ENCODE data around the gene GZF1. TPM values are rescaled to one million over a fixed set of nuclear protein-coding genes. Genes with fewer than 3 reads are reported as not detected.

The GZF1 gene
- total and polyA plus RNA-seq, 2 donors (not counting 1 experiment from before 2014, with no cell fraction given) = 10.8 to 21.5 TPM

GRCh38 chr20:23374441-23374840 is 12.5 kb downstream of the GZF1 start:
- Histone ChIP-seq H3K79me2 (ENCODE audit: control insufficient read depth, insufficient read depth, low read length) (peaks cover 1% of the 10 kb centered on the region), H4K20me1 (ENCODE audit: control insufficient read depth, extremely low read depth, insufficient read depth, low read length) (no peaks in the 10 kb centered on the region), H3K4me1 (ENCODE audit: control insufficient read depth, extremely low read depth, insufficient read depth, low read length) (no peaks in the 10 kb centered on the region), H3K27me3 (ENCODE audit: control insufficient read depth, insufficient read depth, low read length) (no peaks in the 10 kb centered on the region), H3K4me3 (replicated peaks in 1 of 4; ENCODE audit: control extremely low read depth in 1 of 4, insufficient read depth in 1 of 4, low read depth in 3 of 4, low read length in 4 of 4) (no peak overlapping the region), H3K4me2 (ENCODE audit: extremely low read depth, insufficient read depth, low read length) (no peak overlapping the region), H3K9me3 (ENCODE audit: control insufficient read depth, insufficient read depth, low read depth, low read length) (no peaks in the 10 kb centered on the region), H3K27ac (ENCODE audit: insufficient read depth, low read length) (no peak overlapping the region), H2AFZ (ENCODE audit: low read length) (no peak overlapping the region), H3K9ac (ENCODE audit: insufficient read depth, low read length) (no peak overlapping the region), H3K36me3 (ENCODE audit: control insufficient read depth, insufficient read depth, low read length) (peaks cover 20% of the 10 kb centered on the region)
- DNase-seq (ENCODE audit: low read depth in 2 of 2) = no peak
- TF ChIP-seq EZH2 (IDR thresholded peaks at IDR 0.05; ENCODE audit: low read length, missing control alignments) (no peak), CTCF (conservative IDR thresholded peaks at IDR 0.05 in 1 of 2, IDR thresholded peaks at IDR 0.05 in 1 of 2; ENCODE audit: low read depth in 1 of 2, low read length in 2 of 2) (no peak)

DNA sequence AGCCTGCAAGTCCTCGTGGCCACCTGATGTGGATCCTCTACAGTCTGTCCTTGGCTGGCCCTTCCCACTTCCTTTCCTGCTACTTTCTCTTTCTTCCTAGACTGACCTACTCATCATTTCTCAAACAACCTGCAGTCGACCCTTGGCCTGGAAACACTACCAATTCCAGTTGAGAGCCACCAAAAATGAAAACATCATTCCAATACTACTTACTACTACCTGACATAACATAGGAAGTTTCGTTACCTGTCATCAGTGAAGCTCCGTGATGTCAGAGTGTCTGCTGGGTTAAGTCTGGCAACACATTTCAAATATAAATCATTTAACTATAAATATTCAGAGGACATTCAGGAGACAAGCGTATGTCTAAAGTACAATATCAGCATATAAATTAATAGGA is 13.8 kb downstream of the GZF1 start:
- H3K4me3 ChIP-seq (replicated peaks in 1 of 4; ENCODE audit: control extremely low read depth in 1 of 4, insufficient read depth in 1 of 4, low read depth in 3 of 4, low read length in 4 of 4) = no peak overlapping the region
- peaks cover 14% of the 10 kb centered on the region for H3K36me3 ChIP-seq (ENCODE audit: control insufficient read depth, insufficient read depth, low read length)
- no peak for DNase-seq (ENCODE audit: low read depth in 2 of 2)
- H3K4me2 ChIP-seq (ENCODE audit: extremely low read depth, insufficient read depth, low read length) = no peak overlapping the region
- H3K79me2 ChIP-seq (ENCODE audit: control insufficient read depth, insufficient read depth, low read length) = no peaks in the 10 kb centered on the region
- no peaks in the 10 kb centered on the region for H4K20me1 ChIP-seq (ENCODE audit: control insufficient read depth, extremely low read depth, insufficient read depth, low read length)
- no peaks in the 10 kb centered on the region for H3K27me3 ChIP-seq (ENCODE audit: control insufficient read depth, insufficient read depth, low read length)
- H2AFZ ChIP-seq (ENCODE audit: low read length) = no peak overlapping the region
- no peaks in the 10 kb centered on the region for H3K9me3 ChIP-seq (ENCODE audit: control insufficient read depth, insufficient read depth, low read depth, low read length)
- TF ChIP-seq EZH2 (IDR thresholded peaks at IDR 0.05; ENCODE audit: low read length, missing control alignments) = no peak
- TF ChIP-seq CTCF (conservative IDR thresholded peaks at IDR 0.05 in 1 of 2, IDR thresholded peaks at IDR 0.05 in 1 of 2; ENCODE audit: low read depth in 1 of 2, low read length in 2 of 2) = no peak
- no peak overlapping the region for H3K9ac ChIP-seq (ENCODE audit: insufficient read depth, low read length)
- no peak overlapping the region for H3K27ac ChIP-seq (ENCODE audit: insufficient read depth, low read length)
- H3K4me1 ChIP-seq (ENCODE audit: control insufficient read depth, extremely low read depth, insufficient read depth, low read length) = no peaks in the 10 kb centered on the region

DNA sequence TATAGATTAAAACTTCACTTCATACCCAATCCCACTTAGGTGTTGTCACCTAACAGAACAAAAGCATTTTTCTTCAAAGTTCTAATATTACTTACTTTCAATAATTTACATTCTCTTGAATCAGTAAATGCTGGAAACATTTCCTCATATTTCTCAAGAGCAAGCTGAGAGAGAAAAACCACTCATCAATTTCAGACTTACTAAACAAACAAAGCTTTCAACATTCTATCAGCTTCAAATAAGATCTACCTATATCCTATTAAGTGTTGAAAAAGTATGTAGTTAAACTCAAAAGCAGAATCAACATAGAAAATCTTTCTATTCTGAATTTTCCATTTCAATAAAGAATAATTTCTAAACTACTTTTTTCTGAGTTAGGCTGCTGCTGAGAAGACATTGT is 17.8 kb downstream of the GZF1 start:
- peaks cover 8% of the 10 kb centered on the region for H3K36me3 ChIP-seq (ENCODE audit: control insufficient read depth, insufficient read depth, low read length)
- H3K9me3 ChIP-seq (ENCODE audit: control insufficient read depth, insufficient read depth, low read depth, low read length) = no peaks in the 10 kb centered on the region
- H3K27me3 ChIP-seq (ENCODE audit: control insufficient read depth, insufficient read depth, low read length) = no peaks in the 10 kb centered on the region
- no peak for TF ChIP-seq EZH2 (IDR thresholded peaks at IDR 0.05; ENCODE audit: low read length, missing control alignments)
- no peak for TF ChIP-seq CTCF (conservative IDR thresholded peaks at IDR 0.05 in 1 of 2, IDR thresholded peaks at IDR 0.05 in 1 of 2; ENCODE audit: low read depth in 1 of 2, low read length in 2 of 2)
- H2AFZ ChIP-seq (ENCODE audit: low read length) = no peak overlapping the region
- H3K27ac ChIP-seq (ENCODE audit: insufficient read depth, low read length) = no peak overlapping the region
- DNase-seq (ENCODE audit: low read depth in 2 of 2) = no peak
- H3K4me2 ChIP-seq (ENCODE audit: extremely low read depth, insufficient read depth, low read length) = no peak overlapping the region
- H3K4me1 ChIP-seq (ENCODE audit: control insufficient read depth, extremely low read depth, insufficient read depth, low read length) = no peaks in the 10 kb centered on the region
- H3K9ac ChIP-seq (ENCODE audit: insufficient read depth, low read length) = no peak overlapping the region
- no peak overlapping the region for H3K4me3 ChIP-seq (replicated peaks in 1 of 4; ENCODE audit: control extremely low read depth in 1 of 4, insufficient read depth in 1 of 4, low read depth in 3 of 4, low read length in 4 of 4)
- H4K20me1 ChIP-seq (ENCODE audit: control insufficient read depth, extremely low read depth, insufficient read depth, low read length) = no peaks in the 10 kb centered on the region
- no peaks in the 10 kb centered on the region for H3K79me2 ChIP-seq (ENCODE audit: control insufficient read depth, insufficient read depth, low read length)

Measured in fibroblast of lung (primary cell).